ENCODE results near the gene RAPGEF5.

DNA sequence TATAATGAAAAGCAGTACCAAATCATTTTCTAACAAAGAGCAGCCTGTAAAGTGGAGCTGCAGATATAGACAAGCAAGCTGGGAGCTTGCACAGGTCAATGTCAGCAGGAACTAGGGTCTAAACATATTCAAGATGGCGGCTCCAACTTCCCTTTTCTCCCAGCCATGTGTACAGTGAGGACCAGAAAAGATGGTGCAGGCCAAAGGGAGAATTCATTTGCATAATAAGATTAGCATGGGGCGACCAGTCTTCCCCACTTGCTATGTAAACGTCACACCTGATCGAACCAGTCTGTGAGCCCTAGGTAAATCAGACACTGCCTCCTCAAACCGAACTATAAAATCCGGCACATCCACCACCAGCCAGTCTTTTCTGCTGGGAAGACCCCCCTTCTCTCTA, 4.4 kb upstream of the RAPGEF5 start:
- TF ChIP-seq, protein P1, sequence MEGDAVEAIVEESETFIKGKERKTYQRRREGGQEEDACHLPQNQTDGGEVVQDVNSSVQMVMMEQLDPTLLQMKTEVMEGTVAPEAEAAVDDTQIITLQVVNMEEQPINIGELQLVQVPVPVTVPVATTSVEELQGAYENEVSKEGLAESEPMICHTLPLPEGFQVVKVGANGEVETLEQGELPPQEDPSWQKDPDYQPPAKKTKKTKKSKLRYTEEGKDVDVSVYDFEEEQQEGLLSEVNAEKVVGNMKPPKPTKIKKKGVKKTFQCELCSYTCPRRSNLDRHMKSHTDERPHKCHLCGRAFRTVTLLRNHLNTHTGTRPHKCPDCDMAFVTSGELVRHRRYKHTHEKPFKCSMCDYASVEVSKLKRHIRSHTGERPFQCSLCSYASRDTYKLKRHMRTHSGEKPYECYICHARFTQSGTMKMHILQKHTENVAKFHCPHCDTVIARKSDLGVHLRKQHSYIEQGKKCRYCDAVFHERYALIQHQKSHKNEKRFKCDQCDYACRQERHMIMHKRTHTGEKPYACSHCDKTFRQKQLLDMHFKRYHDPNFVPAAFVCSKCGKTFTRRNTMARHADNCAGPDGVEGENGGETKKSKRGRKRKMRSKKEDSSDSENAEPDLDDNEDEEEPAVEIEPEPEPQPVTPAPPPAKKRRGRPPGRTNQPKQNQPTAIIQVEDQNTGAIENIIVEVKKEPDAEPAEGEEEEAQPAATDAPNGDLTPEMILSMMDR (optimal IDR thresholded peaks at IDR 0.05 in 1 of 3, IDR thresholded peaks at IDR 0.05 in 1 of 3, conservative IDR thresholded peaks at IDR 0.05 in 1 of 3; ENCODE audit: extremely low read depth in 1 of 3, insufficient read depth in 2 of 3, low read length in 3 of 3), result no peak
- TF ChIP-seq EZH2 (IDR thresholded peaks at IDR 0.05; ENCODE audit: low read length), result no peak

Data from keratinocyte (primary cell).